ENCODE results near the gene PTK7. TPM values are rescaled to one million over a fixed set of nuclear protein-coding genes. Genes with fewer than 3 reads are reported as not detected.

PTK7 gene
- 48.1 and 69.1 TPM in 2 replicates for total RNA-seq (2014; rRNA removed)
- percentile 46 among the genes with signal in this experiment for Bru-seq, nascent RNA
- percentile 52 among the genes with signal in this experiment for BruChase-seq, experiment 1, labeled RNA remaining after a 6-hour chase
- BruChase-seq, experiment 2, labeled RNA remaining after a 2-hour chase = percentile 47 among the genes with signal in this experiment
- long read RNA-seq, full-length matches to known transcripts = 34 of 83 reads
- long read RNA-seq, partial matches to known transcripts = 39 of 83 reads
- long read RNA-seq, other reads (novel, unspliced or antisense) = 10 of 83 reads

- Histone ChIP-seq H3K4me1 (ENCODE audit: insufficient read depth, low read length) (peaks cover 10% of the 10 kb centered on the region; the same call in 1 of the 2 replicates), H3K9ac (ENCODE audit: low read length) (peak within 1 kb of the TSS; percentile 77), H4K20me1 (ENCODE audit: low read length) (no peaks in the 10 kb centered on the region), H3K36me3 (ENCODE audit: low read depth, low read length) (no peaks in the 10 kb centered on the region), H3K9me3 (ENCODE audit: low read length) (no peaks in the 10 kb centered on the region), H2AFZ (ENCODE audit: low read length) (peak within 1 kb of the TSS; percentile 93), H3K79me2 (ENCODE audit: low read length) (peaks cover 41% of the 10 kb centered on the region), H3K27ac (ENCODE audit: low read length) (no peak within 1 kb of the TSS), H3K4me2 (ENCODE audit: low read length) (peak within 1 kb of the TSS; percentile 92), H3K27me3 (ENCODE audit: low read length) (no peaks in the 10 kb centered on the region), H3K4me3 (ENCODE audit: low read length) (peak within 1 kb of the TSS; percentile 87), H3F3A (ENCODE audit: low read length, unreplicated experiment) (no peaks in the 10 kb centered on the region), H3K9me2 (replicated peaks; ENCODE audit: low read length) (no peaks in the 10 kb centered on the region)
- CTCF ChIA-PET = interaction anchor here (1.4 kb wide), 1 partner anchor 68 kb away, joined by 3 read pairs; no protein-coding TSS in a partner anchor
- peak; percentile 51 for DNase-seq
- no TSS peak for BruUV-seq (replicated peaks)
- POLR2A ChIA-PET (ENCODE audit: unreplicated experiment) = interaction anchor here (0.6 kb wide), 1 partner anchor 49 kb away, joined by 4 read pairs; no protein-coding TSS in a partner anchor
- intact Hi-C loops (cut with micrococcal nuclease) = no loop called here
- TF ChIP-seq CTCF (conservative IDR thresholded peaks at IDR 0.05; ENCODE audit: low read depth, low read length) = no peak
- peak; percentile 72 for ATAC-seq
Observed at GRCh38 chr6:43075670-43076463, at the start of gene PTK7. Gene PTK7 (plus strand): TSS chr6:43076314. CDS start chr6:43076489, 175 bp downstream.

GRCh38 chr6:43026365-43026764, 49.7 kb upstream of the PTK7 start:
- no peak overlapping the region for H3K4me3 ChIP-seq (ENCODE audit: low read length)
- H3K4me2 ChIP-seq (ENCODE audit: low read length) = no peak overlapping the region
- intact Hi-C loops (cut with micrococcal nuclease) = no loop called here
- H3K27ac ChIP-seq (ENCODE audit: low read length) = no peak overlapping the region
- no peaks in the 10 kb centered on the region for H3K9me2 ChIP-seq (replicated peaks; ENCODE audit: low read length)
- no peaks in the 10 kb centered on the region for H3K27me3 ChIP-seq (ENCODE audit: low read length)
- ATAC-seq (no peak), DNase-seq (no peak)
- H3K9ac ChIP-seq (ENCODE audit: low read length) = no peak overlapping the region
- H3K9me3 ChIP-seq (ENCODE audit: low read length) = no peaks in the 10 kb centered on the region
- TF ChIP-seq CTCF (conservative IDR thresholded peaks at IDR 0.05; ENCODE audit: low read depth, low read length) = no peak
- H3F3A ChIP-seq (ENCODE audit: low read length, unreplicated experiment) = no peaks in the 10 kb centered on the region
- peaks cover 5% of the 10 kb centered on the region; the same call in 1 of the 2 replicates for H3K4me1 ChIP-seq (ENCODE audit: insufficient read depth, low read length)
- BruUV-seq (replicated peaks) = no TSS peak
- POLR2A ChIA-PET (ENCODE audit: unreplicated experiment) = no interaction called here
- H3K79me2 ChIP-seq (ENCODE audit: low read length) = peaks cover 35% of the 10 kb centered on the region
- H3K36me3 ChIP-seq (ENCODE audit: low read depth, low read length) = peaks cover 47% of the 10 kb centered on the region
- no peak overlapping the region for H2AFZ ChIP-seq (ENCODE audit: low read length)
- no peaks in the 10 kb centered on the region for H4K20me1 ChIP-seq (ENCODE audit: low read length)
- CTCF ChIA-PET = no interaction called here

GRCh38 chr6:43029120-43029519, 47.0 kb upstream of the PTK7 start:
- Histone ChIP-seq H3K36me3 (ENCODE audit: low read depth, low read length) (peaks cover 49% of the 10 kb centered on the region), H3K4me1 (ENCODE audit: insufficient read depth, low read length) (no peaks in the 10 kb centered on the region), H3K4me2 (ENCODE audit: low read length) (no peak overlapping the region), H3K9me2 (replicated peaks; ENCODE audit: low read length) (no peaks in the 10 kb centered on the region), H2AFZ (ENCODE audit: low read length) (no peak overlapping the region), H3K79me2 (ENCODE audit: low read length) (peaks cover 9% of the 10 kb centered on the region), H3K27ac (ENCODE audit: low read length) (no peak overlapping the region), H3K4me3 (ENCODE audit: low read length) (no peak overlapping the region), H4K20me1 (ENCODE audit: low read length) (no peaks in the 10 kb centered on the region), H3K9ac (ENCODE audit: low read length) (no peak overlapping the region), H3K9me3 (ENCODE audit: low read length) (no peaks in the 10 kb centered on the region), H3K27me3 (ENCODE audit: low read length) (no peaks in the 10 kb centered on the region), H3F3A (ENCODE audit: low read length, unreplicated experiment) (no peaks in the 10 kb centered on the region)
- intact Hi-C loops (cut with micrococcal nuclease) = no loop called here
- ChIA-PET POLR2A (ENCODE audit: unreplicated experiment) (no interaction called here), CTCF (no interaction called here)
- no peak for DNase-seq
- ATAC-seq = no peak
- no TSS peak for BruUV-seq (replicated peaks)
- TF ChIP-seq EZH2 (IDR thresholded peaks at IDR 0.05; ENCODE audit: low read length, unreplicated experiment) = no peak
- no peak for TF ChIP-seq EZH2phosphoT487 (IDR thresholded peaks at IDR 0.05; ENCODE audit: borderline replicate concordance, low read length)
- no peak for TF ChIP-seq CTCF (conservative IDR thresholded peaks at IDR 0.05; ENCODE audit: low read depth, low read length)
